ENCODE measurements around the gene PAX7. TPM values are rescaled to one million over a fixed set of nuclear protein-coding genes. Genes with fewer than 3 reads are reported as not detected.

PAX7 gene
- total RNA-seq, 1 experiment from 2014 or later: 0.15 TPM

- no peak overlapping the region for H3K18ac ChIP-seq (ENCODE audit: insufficient read length, low read depth, low read length)
- no peaks in the 10 kb centered on the region for H3K79me2 ChIP-seq (ENCODE audit: insufficient read depth, low read length)
- TF ChIP-seq CTCF (conservative IDR thresholded peaks at IDR 0.05): peak; percentile 99
- no peaks in the 10 kb centered on the region; a peak in 1 of 7 replicates for H3K36me3 Mint-ChIP-seq (ENCODE audit: insufficient read depth in 1 of 3, low read depth in 3 of 3)
- H4K8ac ChIP-seq (replicated peaks; ENCODE audit: insufficient read length, low read depth, low read length): no peak overlapping the region
- H3K79me1 ChIP-seq (ENCODE audit: insufficient read depth, low read depth, low read length, poor library complexity, severe bottlenecking): no peaks in the 10 kb centered on the region
- peaks cover 2% of the 10 kb centered on the region; the same call in 1 of the 2 replicates for H3K27me3 ChIP-seq (ENCODE audit: insufficient read depth, low read length)
- no peak overlapping the region for H2BK12ac ChIP-seq (ENCODE audit: insufficient read length, low read depth, low read length)
- no peak overlapping the region for H2BK15ac ChIP-seq (ENCODE audit: low read depth, low read length)
- H4K91ac ChIP-seq (ENCODE audit: insufficient read length, low read depth, low read length): no peak overlapping the region
- no CpG with 5 or more reads among the region's 20 CpGs for WGBS (ENCODE audit: extremely low coverage, insufficient read length, low lambda C conversion rate)
- no peaks in the 10 kb centered on the region for H3K23me2 ChIP-seq (ENCODE audit: insufficient read length, low read depth, low read length, poor library complexity, severe bottlenecking)
- H3K14ac ChIP-seq (ENCODE audit: insufficient read depth, low read length): no peak overlapping the region
- H2AFZ ChIP-seq (ENCODE audit: low read length): no peak overlapping the region
- no peak overlapping the region for H3K27ac Mint-ChIP-seq
- no peak overlapping the region for H3K4me2 ChIP-seq (ENCODE audit: insufficient read depth, insufficient read length, low read length)
- H3T11ph ChIP-seq (ENCODE audit: low read length): no peak overlapping the region
- no peak overlapping the region for H3K4me3 Mint-ChIP-seq
- H3K27me3 Mint-ChIP-seq (ENCODE audit: low read depth): peaks cover 76% of the 10 kb centered on the region
- H4K20me1 ChIP-seq (ENCODE audit: control insufficient read depth, insufficient read depth, insufficient read length): no peaks in the 10 kb centered on the region
- H3K9me3 ChIP-seq (ENCODE audit: control insufficient read depth, low read depth, low read length): no peaks in the 10 kb centered on the region
- H3K23ac ChIP-seq (ENCODE audit: insufficient read length, low read depth, low read length): no peak overlapping the region
- peak; percentile 83 for DNase-seq
- H3K9ac ChIP-seq (ENCODE audit: extremely low read depth, insufficient read length, low read length): no peak overlapping the region
- H3K4ac ChIP-seq (ENCODE audit: low read depth, low read length): no peak overlapping the region
- peaks cover 9 to 26% of the 10 kb centered on the region in 2 experiments for H3K4me1 Mint-ChIP-seq
- H2BK20ac ChIP-seq (ENCODE audit: low read depth, low read length, poor library complexity, severe bottlenecking): no peak overlapping the region
- no peaks in the 10 kb centered on the region for H3K4me1 ChIP-seq (ENCODE audit: insufficient read depth, low read length)
- H3K27ac ChIP-seq (ENCODE audit: insufficient read length, low read depth, low read length): no peak overlapping the region
- no peak overlapping the region for H2BK120ac ChIP-seq (ENCODE audit: low read depth, low read length, poor library complexity, severe bottlenecking)
- peaks cover 0 to 3% of the 10 kb centered on the region in 2 experiments; a peak in 1 of 5 replicates for H3K9me3 Mint-ChIP-seq
- no peak overlapping the region for H2BK5ac ChIP-seq (ENCODE audit: insufficient read length, low read length)
- no peak overlapping the region for H3K56ac ChIP-seq (ENCODE audit: insufficient read length, low read depth, low read length)
- H4K5ac ChIP-seq (ENCODE audit: insufficient read length, low read depth, low read length): no peak overlapping the region
- H2AK5ac ChIP-seq (ENCODE audit: insufficient read length, low read length): no peak overlapping the region
Observed at GRCh38 chr1:18597160-18598042, 33.2 kb upstream of the PAX7 start.

All from H9 (cell line).